DMS 273 treated with DMSO at 0.1 percent for 48 hours (cell line): ENCODE data around the gene RDX.
A peak's percentile ranks its signal among the peaks of the same experiment; 100 is the strongest.

Source experiments
- DNase-seq: peaks from one replicate; lab custom pipeline; 2025; lab: John Stamatoyannopoulos, UW

Gene RDX

DNA sequence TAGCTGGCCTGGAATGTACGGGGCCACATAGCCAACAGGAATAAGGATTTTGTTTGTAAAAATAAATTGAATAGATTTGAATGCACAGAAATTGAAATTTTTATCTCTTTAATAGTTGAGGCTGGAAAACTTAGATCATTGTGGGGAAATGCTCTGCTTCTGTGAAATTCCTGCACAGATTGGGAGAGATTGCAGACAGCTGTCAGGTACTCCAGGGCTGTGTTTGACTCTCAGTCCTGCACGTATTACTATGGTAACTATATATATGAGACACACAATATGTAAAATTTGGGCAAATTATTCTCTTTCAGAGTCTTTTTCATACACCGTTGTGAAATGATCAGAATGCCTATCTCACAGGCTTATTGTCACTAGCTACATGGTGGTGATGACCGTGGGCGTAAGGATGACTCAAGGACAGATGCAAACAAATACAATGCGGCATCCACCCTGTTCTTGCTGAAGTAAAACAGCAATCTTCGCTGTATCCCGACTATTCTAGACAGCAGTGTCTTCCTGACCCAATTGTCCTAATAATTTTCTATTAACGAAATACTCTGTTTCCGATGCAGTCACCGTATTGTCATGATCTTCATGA, 123.8 kb downstream of the RDX start:
- DNase-seq, result no peak

DNA sequence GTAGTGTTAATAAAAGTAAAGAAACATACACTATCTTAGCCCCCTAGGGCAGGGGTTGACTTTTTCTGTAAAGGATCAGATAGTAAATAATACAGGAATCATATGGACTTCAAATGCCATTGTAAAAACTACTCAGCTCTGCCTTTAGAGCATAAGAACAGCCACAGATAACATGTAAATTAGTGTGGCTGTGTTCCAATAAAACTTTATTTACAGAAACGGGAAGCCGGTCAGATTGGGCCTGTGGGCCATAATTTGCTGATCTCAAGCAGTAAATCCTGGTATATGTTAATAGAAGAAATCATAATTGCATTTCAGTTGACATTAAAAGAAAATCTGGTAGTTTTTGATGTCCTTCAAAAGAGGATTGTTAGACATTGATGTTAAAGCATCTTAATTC, 126.7 kb downstream of the RDX start:
- no peak for DNase-seq

- DNase-seq, result no peak
Observed at GRCh38 chr11:110168033-110168803, 128.2 kb downstream of the RDX start.

DNA sequence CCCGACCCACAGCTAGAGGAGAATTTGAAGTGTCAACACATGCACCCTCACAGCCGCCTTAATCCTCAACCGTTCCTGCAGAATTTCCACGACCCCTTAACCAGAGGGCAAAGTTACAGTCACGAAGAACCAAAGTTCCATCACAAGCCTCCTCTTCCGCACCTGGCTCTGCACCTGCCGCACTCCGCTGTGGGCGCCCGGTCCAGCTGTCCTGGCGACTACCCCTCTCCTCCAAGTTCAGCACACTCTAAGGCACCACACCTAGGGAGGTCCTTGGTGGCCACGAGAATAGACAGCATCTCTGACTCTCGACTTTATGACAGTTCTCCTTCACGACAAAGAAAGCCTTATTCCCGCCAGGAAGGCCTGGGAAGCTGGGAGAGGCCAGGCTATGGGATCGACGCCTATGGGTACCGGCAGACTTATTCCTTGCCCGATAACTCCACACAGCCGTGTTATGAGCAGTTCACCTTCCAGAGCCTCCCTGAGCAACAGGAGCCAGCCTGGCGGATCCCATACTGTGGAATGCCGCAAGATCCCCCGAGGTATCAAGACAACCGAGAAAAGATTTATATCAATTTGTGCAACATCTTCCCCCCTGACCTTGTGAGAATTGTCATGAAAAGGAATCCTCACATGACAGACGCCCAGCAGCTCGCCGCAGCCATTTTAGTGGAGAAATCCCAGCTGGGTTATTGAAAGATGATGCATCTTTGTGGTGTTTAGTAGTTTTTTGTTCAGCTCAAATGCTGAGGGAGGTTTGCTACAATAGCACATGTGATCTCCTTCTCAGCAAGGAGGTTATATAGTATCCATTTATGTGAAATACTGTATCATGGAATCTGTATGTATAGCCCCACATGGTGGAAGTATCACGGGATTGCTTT, 131.1 kb downstream of the RDX start:
- no peak for DNase-seq

- no peak for DNase-seq
Observed at GRCh38 chr11:110162216-110162615, 134.2 kb downstream of the RDX start.

GRCh38 chr11:110161061-110161460, 135.4 kb downstream of the RDX start:
- DNase-seq, result no peak

GRCh38 chr11:110160437-110160836, 136.0 kb downstream of the RDX start:
- DNase-seq, result no peak

- DNase-seq, result no peak
Observed at GRCh38 chr11:110160016-110160415, 136.4 kb downstream of the RDX start.

GRCh38 chr11:110159476-110159875, 136.9 kb downstream of the RDX start:
- no peak for DNase-seq

DNA sequence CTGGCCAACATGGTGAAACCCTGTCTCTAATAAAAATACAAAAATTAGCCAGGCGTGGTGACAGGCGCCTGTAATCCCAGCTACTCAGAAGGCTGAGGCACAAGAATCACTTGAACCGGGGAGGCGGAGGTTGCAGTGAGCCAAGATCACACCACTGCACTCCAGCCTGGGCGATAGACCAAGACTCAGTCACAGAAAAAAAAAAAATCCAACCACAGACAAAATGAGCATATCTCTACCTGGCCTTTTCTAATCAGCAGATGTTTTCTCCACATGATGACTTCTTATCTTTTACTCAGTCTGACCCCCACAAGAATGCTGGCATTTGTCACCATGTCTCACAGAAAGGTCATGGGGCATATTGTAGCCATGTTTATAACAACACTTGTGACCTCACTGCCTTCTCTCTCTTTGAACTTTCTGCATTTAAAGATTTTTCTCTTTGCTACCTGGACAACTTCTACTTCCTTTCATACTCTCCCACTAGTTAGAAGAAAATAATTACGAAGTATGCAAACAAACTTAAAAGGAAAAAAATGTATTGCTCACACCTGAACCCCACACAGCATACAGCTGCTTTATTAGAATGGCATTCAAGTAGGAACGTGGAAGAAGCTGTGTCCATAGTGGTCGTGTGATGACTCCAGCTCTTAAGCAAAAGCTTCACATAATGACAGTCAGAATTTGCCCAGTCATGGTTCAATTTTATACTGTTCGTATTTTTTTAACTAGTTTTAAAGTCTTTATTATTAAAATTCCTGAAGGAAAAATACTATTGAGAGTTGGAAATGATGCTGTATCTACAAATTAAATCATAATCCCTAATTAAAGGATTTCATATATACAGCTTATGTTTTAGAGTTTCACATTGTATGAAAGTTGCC, 137.9 kb downstream of the RDX start:
- DNase-seq, result no peak

DNA sequence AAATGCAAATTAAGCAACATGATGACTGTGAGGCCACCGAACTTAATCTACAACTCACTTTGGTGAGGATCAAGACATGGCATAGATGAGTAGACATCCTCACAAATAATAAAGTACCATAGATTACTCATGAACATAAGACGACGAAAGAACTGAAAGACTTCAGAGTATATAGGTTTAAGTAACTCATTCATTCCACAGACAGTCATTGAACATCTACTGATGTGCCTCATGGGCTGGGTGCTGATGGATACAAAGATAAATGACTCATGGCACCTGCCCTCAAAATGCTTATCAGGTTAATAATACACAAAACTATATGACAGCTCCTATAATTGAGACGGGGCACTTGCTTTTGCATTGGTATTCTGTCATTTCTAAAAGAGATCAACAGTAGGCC, 139.9 kb downstream of the RDX start:
- DNase-seq, result no peak

DNA sequence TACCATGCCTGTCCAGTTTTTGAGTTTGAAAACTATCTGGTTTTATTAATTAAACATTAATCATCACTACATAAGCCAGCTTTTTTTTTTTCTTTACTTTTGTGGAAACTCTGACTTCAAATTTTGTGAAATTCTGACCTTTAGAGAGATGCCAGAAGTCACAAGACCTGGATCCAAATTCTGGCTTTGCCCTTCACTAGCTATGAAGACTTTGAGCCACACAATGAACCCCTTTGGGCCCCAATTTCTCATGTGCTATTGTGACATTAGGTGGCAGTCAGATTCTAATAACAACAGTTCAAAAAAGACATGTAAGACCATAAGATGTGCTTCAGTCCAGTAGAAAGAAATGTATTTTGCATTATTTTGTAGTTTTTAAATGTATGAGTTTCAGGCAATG, 142.9 kb downstream of the RDX start:
- no peak for DNase-seq

- no peak for DNase-seq
Observed at GRCh38 chr11:110152199-110152598, 144.2 kb downstream of the RDX start.

DNA sequence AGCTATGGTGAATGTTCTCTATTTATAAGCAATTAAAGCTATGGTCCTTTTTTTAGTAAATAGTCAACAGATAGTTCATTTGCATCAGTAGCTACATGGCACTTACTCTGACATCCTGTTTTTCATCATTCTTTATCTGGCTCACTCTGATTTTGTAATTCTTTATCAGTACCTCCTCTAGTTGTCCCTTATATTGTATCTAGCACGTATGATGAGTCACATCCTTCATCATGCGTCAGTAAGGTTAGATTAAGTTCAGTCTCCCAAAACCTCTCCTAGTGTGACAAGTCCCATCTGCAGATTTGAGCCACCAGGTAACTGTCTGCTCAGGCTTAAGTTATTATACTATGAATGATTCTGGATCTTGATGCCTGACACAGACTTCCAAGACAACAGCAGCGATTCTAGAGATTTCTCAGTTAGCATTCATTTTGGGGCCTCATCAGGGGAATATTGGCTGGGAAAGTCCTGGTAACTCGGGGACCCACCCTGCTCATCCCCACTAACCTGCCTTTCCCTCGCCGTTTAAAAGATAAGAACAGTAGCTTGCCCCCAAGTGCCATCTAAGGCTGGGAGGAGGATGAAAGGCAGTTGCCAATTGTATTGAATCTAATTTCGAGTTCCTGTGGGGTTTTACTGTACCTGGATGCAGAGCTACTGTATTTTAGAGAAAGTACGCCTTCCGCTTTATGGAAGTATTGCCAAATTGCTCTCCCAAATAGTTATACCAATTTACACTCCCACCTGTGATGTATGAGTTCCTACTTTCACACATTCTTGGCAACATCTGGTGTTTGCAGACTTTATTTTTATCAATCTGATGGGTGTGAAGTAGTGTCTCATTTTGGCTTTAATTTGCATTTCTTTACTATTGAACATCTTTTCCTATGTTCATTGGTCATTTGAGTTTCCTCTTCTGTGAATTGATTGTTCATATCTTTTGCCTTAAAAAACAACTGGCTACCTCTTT, 147.4 kb downstream of the RDX start:
- no peak for DNase-seq

GRCh38 chr11:110147962-110148709, 148.3 kb downstream of the RDX start:
- DNase-seq, result no peak

DNA sequence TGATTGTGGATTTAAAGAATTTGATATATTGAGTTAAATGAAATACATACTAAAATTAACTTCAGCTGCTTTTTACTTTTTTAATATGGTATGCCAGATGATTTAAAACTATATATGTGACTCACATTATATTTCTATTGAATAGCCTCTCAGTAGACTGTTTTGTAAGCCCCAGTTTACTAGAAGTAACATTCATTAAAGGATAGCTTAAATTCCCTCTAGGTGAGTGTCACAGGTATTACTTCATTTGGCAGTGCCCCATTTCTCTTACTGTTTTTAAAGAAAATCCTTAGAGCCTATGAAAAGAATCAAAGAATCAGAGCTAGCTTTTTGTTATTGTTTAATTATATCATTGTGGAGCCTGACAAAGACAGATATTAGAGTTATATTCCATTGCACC, 154.6 kb downstream of the RDX start:
- DNase-seq, result no peak

- DNase-seq, result no peak
Observed at GRCh38 chr11:110134110-110134509, 162.3 kb downstream of the RDX start.

- no peak for DNase-seq
Observed at GRCh38 chr11:110133160-110133559, 163.3 kb downstream of the RDX start.

DNA sequence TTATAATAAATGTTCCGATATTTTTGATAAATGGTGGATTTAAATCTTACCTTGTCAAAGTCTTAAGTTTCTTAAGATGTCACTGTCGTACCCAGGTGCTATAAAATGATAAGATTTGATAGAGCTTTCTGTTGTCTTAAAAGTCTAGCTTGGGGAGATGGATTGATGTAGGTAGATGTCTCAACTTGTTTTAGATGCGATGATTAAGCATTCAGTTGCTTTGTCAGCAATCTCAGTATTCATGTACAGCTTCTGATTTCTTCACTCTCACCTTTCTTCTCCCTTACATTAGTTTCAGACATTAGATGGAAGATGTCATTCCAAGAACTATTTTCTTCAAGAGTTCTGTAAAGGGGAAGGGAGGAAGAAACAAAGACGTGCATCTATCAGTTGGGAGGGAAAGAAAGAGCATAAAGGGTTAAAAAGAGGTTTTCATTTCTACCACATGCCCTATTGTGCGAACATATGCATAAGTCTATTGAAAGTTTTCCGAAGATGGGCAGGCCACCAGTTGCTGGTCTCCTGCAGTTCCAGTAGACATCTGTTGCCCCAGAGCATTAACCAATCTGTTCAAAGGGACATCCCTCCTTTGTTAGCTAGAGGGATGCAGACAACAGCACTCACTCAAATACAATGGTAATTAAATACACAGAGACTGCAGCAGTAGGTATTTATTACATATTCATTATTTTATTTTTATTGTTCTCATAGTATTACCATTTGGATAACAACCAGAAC, 164.9 kb downstream of the RDX start:
- DNase-seq, result peak; percentile 69
